Loucy (cell line): Measurements from ENCODE around the gene NOD2.

ENCODE experiments used
- H2AFZ ChIP-seq: fragments of 200-600 bp; sonication (generic); 2 replicates; pipeline ENCODE4 v1.6.0; 2016; ENCODE audit warnings: antibody characterized with exemption, mild to moderate bottlenecking, low read length, moderate library complexity
- H3F3A ChIP-seq: fragments of 200-600 bp; 2 replicates; pipeline ENCODE4 v1.6.0; 2016; ENCODE audit warnings: antibody characterized with exemption, low read depth, mild to moderate bottlenecking
- H3K27me3 ChIP-seq: fragments of 200-600 bp; sonication (generic); 2 replicates; pipeline ENCODE4 v1.6.1; 2014; ENCODE audit warnings: low read length, mild to moderate bottlenecking; ENCODE audit not compliant: insufficient read depth, poor library complexity, severe bottlenecking
- H3K36me3 ChIP-seq: fragments of 200-600 bp; sonication (generic); 2 replicates; pipeline ENCODE4 v1.6.1; 2016; ENCODE audit warnings: low read length; ENCODE audit not compliant: insufficient read depth
- H3K4me1 ChIP-seq: fragments of 200-600 bp; sonication (generic); 2 replicates; pipeline ENCODE4 v1.5.1; 2014; ENCODE audit warnings: low read length, mild to moderate bottlenecking; ENCODE audit not compliant: insufficient read depth, poor library complexity, severe bottlenecking
- H3K4me2 ChIP-seq: fragments of 200-600 bp; sonication (generic); 2 replicates; pipeline ENCODE4 v1.6.0; 2014; ENCODE audit warnings: antibody characterized with exemption, low read length, low read depth, mild to moderate bottlenecking; ENCODE audit not compliant: poor library complexity, severe bottlenecking
- H3K4me3 ChIP-seq: fragments of 200-600 bp; sonication (generic); 2 replicates; pipeline ENCODE4 v1.5.1; 2014; ENCODE audit warnings: low read length, mild to moderate bottlenecking, mixed read lengths; ENCODE audit not compliant: poor library complexity, severe bottlenecking
- H3K79me2 ChIP-seq: fragments of 200-600 bp; sonication (generic); 2 replicates; pipeline ENCODE4 v1.6.1; 2014; ENCODE audit warnings: low read length; ENCODE audit not compliant: insufficient read depth
- H3K9ac ChIP-seq: fragments of 200-600 bp; sonication (generic); 2 replicates; pipeline ENCODE4 v1.6.0; 2014; ENCODE audit warnings: mild to moderate bottlenecking, low read depth, low read length, moderate library complexity; ENCODE audit not compliant: poor library complexity, severe bottlenecking
- H3K9me2 ChIP-seq: fragments of 200-600 bp; sonication (generic); replicated peaks from 2 replicates; pipeline ENCODE4 v1.6.1; 2016; ENCODE audit warnings: low read depth, low read length, mixed read lengths
- H3K9me3 ChIP-seq: fragments of 200-600 bp; sonication (generic); 2 replicates; pipeline ENCODE4 v1.6.1; 2014; ENCODE audit warnings: mild to moderate bottlenecking, antibody characterized with exemption, low read length, low read depth; ENCODE audit not compliant: insufficient read depth
- H4K20me1 ChIP-seq: fragments of 200-600 bp; sonication (generic); 2 replicates; pipeline ENCODE4 v1.6.0; 2014; ENCODE audit warnings: antibody characterized with exemption, low read length, mild to moderate bottlenecking; ENCODE audit not compliant: insufficient read depth, poor library complexity, severe bottlenecking
- EZH2phosphoT487 ChIP-seq: fragments of 200-600 bp; IDR thresholded peaks from 2 replicates; pipeline ENCODE4 v1.6.1; 2018; ENCODE audit warnings: antibody characterized with exemption, mild to moderate bottlenecking, moderate library complexity, borderline replicate concordance
- TF ChIP-seq, protein P1 (sequence below): fragments of 200-600 bp; sonication (generic); conservative IDR thresholded peaks from 2 replicates; pipeline ENCODE4 v1.5.1; 2014; ENCODE audit warnings: mild to moderate bottlenecking, antibody characterized with exemption, low read length

The NOD2 gene

DNA sequence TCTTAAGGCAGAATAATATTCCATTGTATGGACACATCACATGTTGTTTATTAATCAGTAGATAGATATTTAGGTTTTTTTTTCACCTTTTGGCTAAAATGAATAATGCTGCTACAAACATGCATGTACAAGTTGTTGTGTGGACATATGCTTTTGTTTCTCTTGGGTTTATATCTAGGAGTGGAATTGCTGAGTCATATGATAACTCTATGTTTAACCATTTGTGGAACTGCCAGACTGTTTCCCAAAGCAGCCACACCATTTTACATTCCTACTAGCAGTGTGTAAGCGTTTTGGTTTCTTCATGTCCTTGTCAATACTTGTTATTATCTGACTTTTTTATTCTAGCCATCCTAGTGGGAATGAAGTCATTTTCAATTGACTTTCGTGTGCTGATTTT is 69.8 kb downstream of the NOD2 start:
- Histone ChIP-seq H2AFZ (no peak overlapping the region), H3K4me2 (no peak overlapping the region), H3K9ac (no peak overlapping the region), H3K9me3 (peaks cover 12% of the 10 kb centered on the region; the same call in 1 of the 2 replicates), H3K4me1 (no peaks in the 10 kb centered on the region), H3K27me3 (no peaks in the 10 kb centered on the region), H3K36me3 (peaks cover 26% of the 10 kb centered on the region), H4K20me1 (no peaks in the 10 kb centered on the region), H3K79me2 (peaks cover 29% of the 10 kb centered on the region), H3K9me2 (no peaks in the 10 kb centered on the region), H3K4me3 (no peak overlapping the region), H3F3A (no peaks in the 10 kb centered on the region)
- no peak for TF ChIP-seq EZH2phosphoT487
- TF ChIP-seq, protein P1, sequence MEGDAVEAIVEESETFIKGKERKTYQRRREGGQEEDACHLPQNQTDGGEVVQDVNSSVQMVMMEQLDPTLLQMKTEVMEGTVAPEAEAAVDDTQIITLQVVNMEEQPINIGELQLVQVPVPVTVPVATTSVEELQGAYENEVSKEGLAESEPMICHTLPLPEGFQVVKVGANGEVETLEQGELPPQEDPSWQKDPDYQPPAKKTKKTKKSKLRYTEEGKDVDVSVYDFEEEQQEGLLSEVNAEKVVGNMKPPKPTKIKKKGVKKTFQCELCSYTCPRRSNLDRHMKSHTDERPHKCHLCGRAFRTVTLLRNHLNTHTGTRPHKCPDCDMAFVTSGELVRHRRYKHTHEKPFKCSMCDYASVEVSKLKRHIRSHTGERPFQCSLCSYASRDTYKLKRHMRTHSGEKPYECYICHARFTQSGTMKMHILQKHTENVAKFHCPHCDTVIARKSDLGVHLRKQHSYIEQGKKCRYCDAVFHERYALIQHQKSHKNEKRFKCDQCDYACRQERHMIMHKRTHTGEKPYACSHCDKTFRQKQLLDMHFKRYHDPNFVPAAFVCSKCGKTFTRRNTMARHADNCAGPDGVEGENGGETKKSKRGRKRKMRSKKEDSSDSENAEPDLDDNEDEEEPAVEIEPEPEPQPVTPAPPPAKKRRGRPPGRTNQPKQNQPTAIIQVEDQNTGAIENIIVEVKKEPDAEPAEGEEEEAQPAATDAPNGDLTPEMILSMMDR, result no peak

DNA sequence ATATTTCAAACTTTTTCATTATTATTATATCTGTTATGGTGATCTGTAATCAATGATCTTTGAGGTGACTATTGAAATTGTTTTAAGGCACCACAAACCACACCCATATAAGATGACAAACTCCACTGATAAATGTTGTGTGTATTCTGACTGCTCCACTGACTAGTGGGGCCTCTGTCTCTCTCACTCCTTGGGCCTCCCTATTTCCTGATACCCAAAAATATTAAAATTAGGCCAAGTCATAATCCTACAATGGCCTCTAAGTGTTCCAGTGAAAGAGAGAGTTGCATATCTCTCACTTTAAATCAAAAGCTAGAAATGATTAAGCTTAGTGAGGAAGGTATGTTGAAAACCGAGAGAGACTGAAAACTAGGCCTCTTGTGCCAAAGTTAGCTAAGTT is 71.9 kb downstream of the NOD2 start:
- no peak overlapping the region for H3K4me2 ChIP-seq

DNA sequence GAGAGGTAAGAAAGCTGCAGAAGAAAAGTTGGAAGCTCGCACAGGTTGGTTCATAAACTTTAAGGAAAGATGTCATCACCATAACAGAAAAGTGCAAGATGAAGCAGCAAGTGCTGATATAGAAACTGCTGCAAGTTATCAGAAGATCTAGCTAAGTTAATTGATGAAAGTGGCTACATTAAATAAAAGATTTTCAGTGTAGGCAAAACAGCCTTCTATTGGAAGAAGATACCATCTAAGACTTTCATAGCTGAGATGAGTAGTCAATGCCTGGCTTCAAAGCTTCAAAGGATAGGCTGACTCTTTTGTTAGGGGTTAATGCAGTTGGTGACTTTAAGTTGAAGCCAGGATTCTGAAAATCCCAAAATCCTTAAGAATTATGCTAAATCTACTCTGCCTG is 72.5 kb downstream of the NOD2 start:
- Histone ChIP-seq H3K36me3 (peaks cover 24% of the 10 kb centered on the region), H3K9me3 (peaks cover 17% of the 10 kb centered on the region), H3K9me2 (no peaks in the 10 kb centered on the region), H3K27me3 (no peaks in the 10 kb centered on the region), H3K79me2 (peaks cover 26% of the 10 kb centered on the region), H3F3A (no peaks in the 10 kb centered on the region), H2AFZ (no peak overlapping the region), H3K4me2 (no peak overlapping the region), H3K4me3 (no peak overlapping the region), H4K20me1 (no peaks in the 10 kb centered on the region), H3K4me1 (no peaks in the 10 kb centered on the region), H3K9ac (no peak overlapping the region)
- TF ChIP-seq EZH2phosphoT487, result no peak
- TF ChIP-seq, protein P1, result no peak

More for the DNA sequence above, 71.9 kb downstream of the NOD2 start:
- Histone ChIP-seq H3K27me3 (no peaks in the 10 kb centered on the region), H3K79me2 (peaks cover 23% of the 10 kb centered on the region), H2AFZ (no peak overlapping the region), H3K9ac (no peak overlapping the region), H3F3A (no peaks in the 10 kb centered on the region), H3K4me3 (no peak overlapping the region), H3K9me3 (peaks cover 17% of the 10 kb centered on the region), H3K36me3 (peaks cover 24% of the 10 kb centered on the region), H4K20me1 (no peaks in the 10 kb centered on the region), H3K9me2 (no peaks in the 10 kb centered on the region), H3K4me1 (no peaks in the 10 kb centered on the region)
- TF ChIP-seq, protein P1, result no peak
- TF ChIP-seq EZH2phosphoT487, result no peak
